ENCODE results near the gene HOXB8. TPM values are rescaled to one million over a fixed set of nuclear protein-coding genes. Genes with fewer than 3 reads are reported as not detected.

Gene HOXB8
- total RNA-seq, 4 donors from 2014 or later: 1.4 TPM; not detected in 3

- 6 to 7% methylated on average over 27 to 31 of the region's 36 CpGs for WGBS, 2 donors
- intact Hi-C loops (cut with DNase I): loop anchor here (10.0 kb wide), 1 partner anchor 277 kb away; no protein-coding TSS in a partner anchor
- DNase-seq: peak in 1 of 2 donors; percentile 22
Measured at GRCh38 chr17:48611681-48612455, 3.2 kb downstream of the HOXB8 start.

DNA sequence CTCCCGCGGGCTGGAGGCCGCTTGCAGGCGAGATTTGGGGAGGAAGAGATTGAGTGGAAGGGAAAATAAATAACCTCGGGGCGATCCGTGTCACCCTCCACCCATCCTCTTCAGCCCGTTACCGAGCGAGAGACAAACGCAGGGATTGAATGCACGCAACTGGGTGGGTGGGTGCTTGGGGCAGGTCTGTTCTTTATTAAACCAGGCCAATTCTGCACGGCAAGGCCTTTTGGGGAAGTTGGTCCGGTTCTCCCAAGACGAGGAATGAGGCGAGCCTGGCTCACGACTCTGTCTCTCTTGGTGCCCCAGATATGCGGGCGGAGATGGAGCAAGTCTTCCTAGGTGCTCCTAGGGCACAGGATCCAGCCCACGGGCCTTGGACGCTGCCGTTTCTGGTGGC lies 3.9 kb downstream of the HOXB8 start:
- TF ChIP-seq POLR2A (IDR thresholded peaks at IDR 0.05): no peak
- no peak for TF ChIP-seq CTCF (IDR thresholded peaks at IDR 0.05)
- H3K9me3 ChIP-seq: no peaks in the 10 kb centered on the region
- intact Hi-C loops (cut with DNase I): loop anchor here (10.0 kb wide), 1 partner anchor 276 kb away; no protein-coding TSS in a partner anchor
- no peak overlapping the region for H3K27ac ChIP-seq
- peaks cover 13 to 41% of the 10 kb centered on the region in 2 donors for H3K4me1 ChIP-seq
- H3K4me3 ChIP-seq (replicated peaks in 1 of 3): peak overlapping the region in 1 of 3 donors; percentile 22
- WGBS, 2 donors: 8 to 11% methylated on average over 22 of the region's 22 CpGs
- peaks cover 74% of the 10 kb centered on the region for H3K27me3 ChIP-seq
- no peaks in the 10 kb centered on the region for H3K36me3 ChIP-seq
- no peak for DNase-seq

More at GRCh38 chr17:48611681-48612455, 3.2 kb downstream of the HOXB8 start:
- Histone ChIP-seq H3K36me3 (no peaks in the 10 kb centered on the region), H3K27ac (no peak overlapping the region), H3K9me3 (no peaks in the 10 kb centered on the region), H3K4me3 (replicated peaks in 1 of 3) (no peak overlapping the region), H3K4me1 (peaks cover 13 to 41% of the 10 kb centered on the region in 2 donors), H3K27me3 (peaks cover 74% of the 10 kb centered on the region)
- TF ChIP-seq CTCF (IDR thresholded peaks at IDR 0.05) (no peak), POLR2A (IDR thresholded peaks at IDR 0.05) (no peak)

DNA sequence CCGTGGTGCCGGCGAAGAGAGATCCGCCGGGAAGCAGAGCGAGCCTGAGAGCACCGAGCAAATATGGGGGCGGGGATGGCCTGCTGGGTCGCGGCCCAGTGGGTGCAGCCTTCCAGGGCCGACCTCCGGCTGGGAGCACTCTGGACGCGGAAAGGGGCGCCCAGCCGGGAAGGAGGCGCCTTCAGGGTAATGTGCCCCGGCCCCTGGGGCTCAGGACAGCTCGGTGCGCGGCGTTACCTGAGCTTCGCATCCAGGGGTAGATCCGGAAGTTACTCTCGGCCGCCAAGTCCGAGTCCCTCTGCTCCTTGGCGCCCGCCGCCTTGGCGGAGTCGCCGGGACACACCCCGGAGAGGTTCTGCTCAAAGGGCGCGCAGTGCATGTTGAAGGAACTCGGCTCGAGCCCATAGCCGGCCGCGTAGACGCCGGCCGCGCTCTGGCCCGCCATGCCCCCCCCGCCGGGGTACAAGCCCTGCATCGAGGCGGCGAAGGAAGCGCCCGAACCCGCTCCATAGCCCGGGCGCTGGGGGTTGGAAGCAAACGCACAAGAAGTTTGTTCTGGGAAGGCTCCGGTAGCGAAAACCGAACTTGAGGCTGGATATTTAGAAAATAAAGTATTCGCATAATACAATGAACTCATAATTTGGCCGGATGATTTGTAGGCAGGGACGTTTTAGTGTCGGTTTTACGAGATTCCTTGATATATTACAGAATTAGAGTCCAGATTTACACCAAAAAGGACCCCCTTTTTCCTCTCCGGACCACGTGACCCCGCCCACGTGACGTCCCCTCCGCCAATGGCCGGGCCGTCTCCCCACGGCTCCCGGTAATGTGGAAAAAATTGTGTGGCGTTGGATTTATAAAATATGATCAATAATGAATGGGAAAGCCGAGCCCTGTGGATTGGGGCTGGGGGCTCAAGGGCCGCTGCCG lies 4.5 kb downstream of the HOXB8 start, which contains the start of gene HOXB7:
TSS of gene HOXB7 (minus strand) at position 736 of the 930 bp plus-strand sequence. CDS start at position 637, 99 bp downstream.
- 3 to 4% methylated on average over 46 to 66 of the region's 79 CpGs for WGBS, 2 donors
- Histone ChIP-seq H3K27me3 (peaks cover 74% of the 10 kb centered on the region), H3K27ac (no peak within 1 kb of the TSS), H3K36me3 (no peaks in the 10 kb centered on the region), H3K4me3 (replicated peaks in 1 of 3) (peak within 1 kb of the TSS in 1 of 3 donors; percentile 22), H3K9me3 (no peaks in the 10 kb centered on the region), H3K4me1 (peaks cover 13 to 41% of the 10 kb centered on the region in 2 donors)
- DNase-seq: no peak
- TF ChIP-seq CTCF (IDR thresholded peaks at IDR 0.05) (no peak), POLR2A (IDR thresholded peaks at IDR 0.05) (no peak)
- intact Hi-C loops (cut with DNase I): loop anchor here (10.0 kb wide), 1 partner anchor 276 kb away; no protein-coding TSS in a partner anchor

DNA sequence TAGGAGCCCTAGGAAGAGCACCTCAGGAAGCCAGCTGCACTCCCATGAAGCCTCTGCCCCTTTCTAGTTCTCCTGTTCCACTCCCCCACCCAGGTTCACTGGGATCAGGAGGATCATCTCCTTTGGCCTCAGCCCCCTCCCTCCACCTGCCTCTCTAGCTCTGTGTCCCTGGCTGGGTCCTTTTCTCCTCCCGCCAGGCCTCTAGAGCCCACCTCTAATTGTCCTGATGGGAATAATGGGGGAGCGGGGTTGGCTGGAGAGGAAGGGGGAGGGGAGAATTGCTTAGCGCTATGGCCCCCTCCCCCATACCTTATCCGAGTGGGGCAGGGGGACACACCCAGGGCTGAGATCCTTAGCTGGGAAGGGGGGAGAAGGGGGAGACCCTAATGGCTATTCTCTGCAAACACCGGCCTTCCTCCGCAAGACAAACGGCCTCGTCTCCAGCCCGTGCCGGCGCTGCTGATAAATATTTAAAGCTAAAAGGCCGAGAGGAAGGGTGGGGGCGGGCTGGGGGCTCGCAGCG lies 5.3 kb downstream of the HOXB8 start:
- no peaks in the 10 kb centered on the region for H3K9me3 ChIP-seq
- peaks cover 74% of the 10 kb centered on the region for H3K27me3 ChIP-seq
- H3K4me1 ChIP-seq: peaks cover 13 to 41% of the 10 kb centered on the region in 2 donors
- H3K4me3 ChIP-seq (replicated peaks in 1 of 3): peak overlapping the region in 1 of 3 donors; percentile 22
- no peak for DNase-seq
- intact Hi-C loops (cut with DNase I): loop anchor here (10.0 kb wide), 1 partner anchor 275 kb away; no protein-coding TSS in a partner anchor
- TF ChIP-seq POLR2A (IDR thresholded peaks at IDR 0.05): no peak
- TF ChIP-seq CTCF (IDR thresholded peaks at IDR 0.05): no peak
- H3K36me3 ChIP-seq: no peaks in the 10 kb centered on the region
- 6 to 10% methylated on average over 13 to 15 of the region's 15 CpGs for WGBS, 2 donors
- H3K27ac ChIP-seq: no peak overlapping the region
